ENCODE measurements around the gene SLIT1. TPM values are rescaled to one million over a fixed set of nuclear protein-coding genes. Genes with fewer than 3 reads are reported as not detected.

The SLIT1 gene
- total and polyA plus RNA-seq, 2 of the 8 experiments (the other 6 are each of a cell fraction or from before 2014, with no cell fraction given), result 0.70 to 0.88 TPM

DNA sequence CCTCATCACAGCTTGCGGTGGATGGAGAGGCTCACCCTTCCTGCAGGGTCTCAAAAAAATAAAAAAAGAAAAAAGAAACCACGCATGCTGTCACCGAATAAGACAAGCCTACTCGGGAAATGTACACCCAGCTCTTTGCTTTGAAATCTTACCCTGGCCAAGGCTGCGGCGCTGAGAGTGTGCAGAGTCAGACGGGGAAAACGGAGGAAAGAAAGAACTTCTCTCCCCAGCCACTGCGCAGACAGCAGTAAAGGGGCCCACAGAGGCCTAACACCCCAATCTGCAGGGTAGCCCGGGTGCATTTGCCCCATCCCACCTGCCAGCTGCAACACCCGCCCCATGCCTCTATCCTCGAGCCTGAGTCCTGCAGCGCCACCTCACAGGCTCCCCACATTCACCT, 14.8 kb downstream of the SLIT1 start:
- no peak overlapping the region for H4K5ac ChIP-seq (ENCODE audit: insufficient read length, low read depth, low read length)
- H3K4me2 ChIP-seq (ENCODE audit: insufficient read depth in 1 of 2, low read depth in 2 of 2, low read length in 2 of 2), result no peak overlapping the region
- H3K27me3 ChIP-seq (replicated peaks in 1 of 4; ENCODE audit: control insufficient read depth in 3 of 4, extremely low read depth in 1 of 4, insufficient read depth in 3 of 4, low read length in 3 of 4), result no peaks in the 10 kb centered on the region
- H3K79me1 ChIP-seq (ENCODE audit: low read depth, low read length), result no peaks in the 10 kb centered on the region
- no peak overlapping the region for H2BK12ac ChIP-seq (ENCODE audit: low read depth, low read length)
- H3K23me2 ChIP-seq (ENCODE audit: low read depth, low read length), result no peaks in the 10 kb centered on the region
- ChIA-PET POLR2A (ENCODE audit: partially characterized antibody) (no interaction called here), CTCF (ENCODE audit: partially characterized antibody) (interaction anchor here (0.8 to 20.0 kb wide), 8 partner anchors 9 to 98 kb away, joined by 3 to 320 read pairs (median 5); no protein-coding TSS in a partner anchor)
- no peak overlapping the region for H3K23ac ChIP-seq (ENCODE audit: insufficient read length)
- no peak overlapping the region for H3K4ac ChIP-seq (replicated peaks; ENCODE audit: insufficient read length, low read depth, low read length)
- no peak overlapping the region for H2BK120ac ChIP-seq (replicated peaks; ENCODE audit: low read depth, low read length)
- DNase-seq (ENCODE audit: low read depth in 1 of 2, low spot score in 2 of 2) (no peak), FAIRE-seq (no peak)
- no peak overlapping the region for H2BK20ac ChIP-seq (ENCODE audit: low read length)
- no peaks in the 10 kb centered on the region for H4K20me1 ChIP-seq (replicated peaks in 1 of 2; ENCODE audit: control insufficient read depth in 1 of 2, insufficient read depth in 2 of 2, low read length in 2 of 2)
- H3K14ac ChIP-seq (ENCODE audit: insufficient read length), result no peak overlapping the region
- no peak overlapping the region for H3K18ac ChIP-seq (ENCODE audit: extremely low read depth, low read length)
- no peak overlapping the region for H4K8ac ChIP-seq (ENCODE audit: extremely low read depth, insufficient read depth, low read length)
- no peaks in the 10 kb centered on the region for H3K9me3 ChIP-seq (ENCODE audit: insufficient read depth in 2 of 2, low read depth in 1 of 2, low read length in 1 of 2)
- no peak overlapping the region for H4K91ac ChIP-seq (replicated peaks; ENCODE audit: insufficient read length, low read length)
- no peak overlapping the region for H3K56ac ChIP-seq (replicated peaks; ENCODE audit: insufficient read length, low read depth, low read length)
- no peak overlapping the region for H3K27ac ChIP-seq (ENCODE audit: low read depth, low read length)
- H2BK5ac ChIP-seq (ENCODE audit: low read depth, low read length), result no peak overlapping the region
- H2BK15ac ChIP-seq (ENCODE audit: low read length), result no peak overlapping the region
- H2AFZ ChIP-seq (ENCODE audit: low read length), result no peak overlapping the region
- H3K36me3 ChIP-seq (ENCODE audit: control insufficient read depth in 2 of 4, insufficient read depth in 4 of 4, low read length in 3 of 4), result no peaks in the 10 kb centered on the region
- H3K4me1 ChIP-seq (replicated peaks in 1 of 4; ENCODE audit: control insufficient read depth in 3 of 4, insufficient read depth in 4 of 4, low read length in 3 of 4), result peaks cover 0 to 1% (median 0%) of the 10 kb centered on the region in 4 experiments; a peak in 2 of 7 replicates
- no peak overlapping the region for H2AK5ac ChIP-seq (ENCODE audit: low read depth, low read length)
- 84% methylated on average over 13 of the region's 13 CpGs; no CpG with 5 or more reads in 1 of the 2 experiments for WGBS, 2 experiments (ENCODE audit: extremely low coverage in 1 of 2, insufficient coverage in 1 of 2, insufficient read length in 1 of 2, insufficient replicate concordance in 2 of 2, low coverage in 1 of 2, low lambda C conversion rate in 2 of 2, missing lambda C conversion rate in 1 of 2)
- no peak overlapping the region for H3K9ac ChIP-seq (replicated peaks in 1 of 4; ENCODE audit: extremely low read depth in 1 of 4, low read depth in 3 of 4, low read length in 3 of 4)
- H3K4me3 ChIP-seq (ENCODE audit: extremely low read depth in 1 of 4, insufficient read depth in 2 of 4, low read depth in 3 of 4, low read length in 4 of 4), result no peak overlapping the region
- no peaks in the 10 kb centered on the region for H3K79me2 ChIP-seq (ENCODE audit: control insufficient read depth in 1 of 2, insufficient read depth in 2 of 2, low read length in 2 of 2)
- TF ChIP-seq KDM1A (IDR thresholded peaks at IDR 0.05; ENCODE audit: borderline replicate concordance, low read length) (no peak), BACH1 (IDR thresholded peaks at IDR 0.05; ENCODE audit: low read length) (no peak), RAD21 (IDR thresholded peaks at IDR 0.05 in 1 of 2, conservative IDR thresholded peaks at IDR 0.05 in 1 of 2; ENCODE audit: low read depth in 2 of 2, low read length in 2 of 2) (no peak), TAF1 (IDR thresholded peaks at IDR 0.05; ENCODE audit: low read depth, low read length) (no peak), SAP30 (IDR thresholded peaks at IDR 0.05; ENCODE audit: insufficient read depth, insufficient replicate concordance, low read length) (no peak), CBX8 (IDR thresholded peaks at IDR 0.05; ENCODE audit: borderline replicate concordance, low read depth, low read length) (no peak), ZNF274 (IDR thresholded peaks at IDR 0.05; ENCODE audit: borderline replicate concordance, extremely low read depth, low read length) (no peak), SUZ12 (IDR thresholded peaks at IDR 0.05; ENCODE audit: low read length) (no peak), SP2 (IDR thresholded peaks at IDR 0.05; ENCODE audit: low read length) (no peak), RBBP5 (IDR thresholded peaks at IDR 0.05; ENCODE audit: borderline replicate concordance, low read depth, low read length) (no peak), SIX5 (IDR thresholded peaks at IDR 0.05; ENCODE audit: low read depth, low read length) (no peak), KDM4A (IDR thresholded peaks at IDR 0.05; ENCODE audit: low read depth, low read length, severe bottlenecking) (no peak), EP300 (IDR thresholded peaks at IDR 0.05; ENCODE audit: borderline replicate concordance in 1 of 2, low read depth in 2 of 2, low read length in 2 of 2) (no peak)
- TF ChIP-seq, protein P1, sequence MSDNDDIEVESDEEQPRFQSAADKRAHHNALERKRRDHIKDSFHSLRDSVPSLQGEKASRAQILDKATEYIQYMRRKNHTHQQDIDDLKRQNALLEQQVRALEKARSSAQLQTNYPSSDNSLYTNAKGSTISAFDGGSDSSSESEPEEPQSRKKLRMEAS (IDR thresholded peaks at IDR 0.05), result no peak

Data from H1 (cell line).